NCI-H1436 (cell line): ENCODE data around the gene KIAA1671.

ENCODE experiments used
- DNase-seq: peaks from one replicate; lab custom pipeline; 2025; lab: John Stamatoyannopoulos, UW

Gene KIAA1671

GRCh38 chr22:24981656-24982055 is 29.1 kb downstream of the KIAA1671 start:
- DNase-seq: no peak

GRCh38 chr22:24982301-24983056 is 30.0 kb downstream of the KIAA1671 start:
- DNase-seq: no peak

DNA sequence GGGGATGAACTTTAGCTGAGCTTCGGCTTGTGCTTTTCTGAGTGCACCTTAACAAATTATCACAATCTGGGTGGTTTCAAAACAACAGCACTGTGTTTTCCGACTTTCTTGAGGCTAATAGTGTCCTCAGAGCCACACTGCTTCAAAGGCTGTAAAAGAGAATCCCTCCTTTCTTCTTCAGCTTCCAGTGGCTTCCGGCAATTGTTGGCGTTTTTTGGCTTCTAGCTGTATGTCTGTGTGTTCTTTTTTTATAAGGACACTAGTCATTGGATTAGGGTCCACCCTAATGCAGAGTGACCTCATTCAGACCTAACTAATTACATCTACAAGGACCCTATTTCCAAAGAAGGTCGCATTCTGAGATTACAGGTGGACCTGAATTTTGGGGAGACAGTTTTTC is 30.6 kb downstream of the KIAA1671 start:
- DNase-seq: no peak

DNA sequence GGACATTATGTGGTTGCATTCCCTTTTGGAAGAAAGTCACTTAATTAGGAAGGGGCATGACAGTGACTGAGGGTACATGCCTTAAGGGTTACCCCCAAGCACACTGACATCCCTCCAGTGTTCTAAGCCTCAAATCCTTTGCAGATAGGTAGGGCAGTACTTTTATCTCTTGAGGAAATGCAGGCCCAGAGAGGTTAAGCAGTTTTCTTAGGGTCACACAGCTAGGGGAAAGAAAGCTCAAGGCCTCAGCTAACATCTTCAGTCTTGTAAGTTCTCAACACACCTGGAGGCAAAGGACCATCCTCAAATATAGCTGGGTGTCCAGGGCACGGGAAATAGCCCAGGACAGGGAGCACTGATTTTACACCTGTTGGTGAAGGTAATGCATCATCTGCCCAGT is 31.6 kb downstream of the KIAA1671 start:
- no peak for DNase-seq

GRCh38 chr22:24985826-24986214 is 33.3 kb downstream of the KIAA1671 start:
- DNase-seq: no peak

- no peak for DNase-seq
Observed at GRCh38 chr22:24986816-24987215, 34.3 kb downstream of the KIAA1671 start.

- DNase-seq: no peak
Observed at GRCh38 chr22:24989135-24989534, 36.6 kb downstream of the KIAA1671 start.

DNA sequence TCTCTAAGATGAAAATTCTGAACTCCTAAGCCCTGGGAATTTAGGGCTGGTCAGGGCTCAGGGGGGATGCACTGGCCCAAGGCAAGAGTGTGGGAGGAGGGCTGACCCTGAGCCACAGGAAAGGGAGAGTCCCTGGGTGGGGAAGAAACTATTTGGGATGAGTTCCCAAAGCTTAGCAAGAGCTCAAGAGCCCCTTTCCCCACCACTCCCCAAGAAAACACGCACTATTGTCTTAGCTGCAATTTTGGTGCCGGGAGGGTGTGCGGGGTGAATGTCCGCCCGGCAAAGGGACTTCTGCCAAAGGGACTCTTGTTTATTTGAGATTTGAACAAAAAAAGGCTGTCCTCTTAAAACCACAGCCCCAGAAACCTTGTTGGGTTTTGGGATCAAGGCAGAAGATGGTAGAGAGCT is 37.0 kb downstream of the KIAA1671 start:
- no peak for DNase-seq

DNA sequence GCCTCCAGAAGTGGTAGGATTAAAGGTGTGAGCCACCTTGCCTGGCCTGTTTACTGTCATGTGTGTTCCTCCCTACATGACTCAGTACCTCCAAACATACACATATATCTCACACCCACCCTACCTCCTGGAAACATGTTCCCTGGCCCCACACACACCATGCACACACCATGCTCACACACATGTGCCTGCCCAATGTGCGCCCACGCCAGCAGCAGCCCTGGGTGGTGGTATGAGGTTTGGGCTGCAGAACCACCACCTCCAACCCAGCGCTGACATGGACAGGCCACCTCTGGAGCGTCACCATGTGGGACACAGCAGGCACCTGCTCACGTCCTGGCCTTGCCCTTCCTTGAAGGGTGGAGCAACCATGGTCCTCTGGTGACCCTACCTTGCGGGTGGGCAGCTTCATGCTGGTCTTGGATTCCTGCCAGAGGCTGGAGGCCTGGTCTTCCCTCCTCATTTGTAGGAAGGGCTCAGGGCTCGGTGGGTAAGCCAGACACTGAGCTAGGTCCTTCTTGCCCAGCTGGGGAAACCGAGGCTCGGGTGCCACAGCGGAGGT is 37.9 kb downstream of the KIAA1671 start:
- DNase-seq: no peak

DNA sequence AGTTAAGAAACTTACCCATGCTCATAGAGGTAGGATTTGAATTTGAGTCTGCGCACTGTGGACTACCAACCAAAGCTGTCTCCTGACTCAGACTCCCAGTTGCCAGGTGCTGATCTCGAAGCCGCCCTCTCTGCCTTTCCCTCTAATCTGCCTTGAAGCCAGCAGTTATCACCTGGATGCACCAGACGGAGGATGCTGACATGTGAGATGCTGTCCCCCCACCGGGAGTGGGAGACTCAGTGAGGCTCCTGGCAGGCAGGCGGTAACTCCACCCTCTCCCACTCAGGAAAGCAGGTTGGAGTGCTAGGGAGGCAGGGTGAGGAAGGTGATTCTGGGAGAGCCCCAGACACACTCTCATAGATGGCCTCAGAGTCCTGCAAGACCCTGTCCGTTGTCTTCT is 40.4 kb downstream of the KIAA1671 start:
- DNase-seq: no peak

GRCh38 chr22:24994070-24994763 is 41.7 kb downstream of the KIAA1671 start:
- DNase-seq: peak; percentile 19

DNA sequence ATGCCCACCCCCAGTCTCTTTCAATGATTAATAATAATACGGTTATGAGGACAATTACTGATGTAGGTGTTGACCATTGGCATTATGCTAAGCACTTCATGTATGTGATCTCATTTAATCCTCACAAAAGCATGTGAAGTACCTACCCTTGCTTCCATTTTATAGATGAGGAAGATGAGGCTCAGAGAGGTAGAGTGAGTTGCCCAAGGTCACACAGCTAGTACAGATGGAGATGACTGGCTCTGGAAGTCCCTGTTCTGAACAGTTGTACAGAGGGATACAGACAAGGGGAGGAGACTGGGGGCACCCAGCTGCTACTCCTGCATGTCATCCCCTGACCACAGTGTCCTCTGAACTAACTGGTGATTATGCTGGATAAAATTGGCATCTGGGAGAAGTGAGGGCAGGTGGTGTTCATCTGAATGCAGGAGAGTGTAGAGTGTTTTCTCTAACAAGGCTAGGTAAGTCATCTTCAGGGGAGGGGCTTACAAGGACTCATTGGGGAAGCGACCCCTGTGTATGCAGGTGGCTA is 43.2 kb downstream of the KIAA1671 start:
- DNase-seq: no peak

- peak; percentile 55 for DNase-seq
Observed at GRCh38 chr22:24996420-24996952, 44.0 kb downstream of the KIAA1671 start.

DNA sequence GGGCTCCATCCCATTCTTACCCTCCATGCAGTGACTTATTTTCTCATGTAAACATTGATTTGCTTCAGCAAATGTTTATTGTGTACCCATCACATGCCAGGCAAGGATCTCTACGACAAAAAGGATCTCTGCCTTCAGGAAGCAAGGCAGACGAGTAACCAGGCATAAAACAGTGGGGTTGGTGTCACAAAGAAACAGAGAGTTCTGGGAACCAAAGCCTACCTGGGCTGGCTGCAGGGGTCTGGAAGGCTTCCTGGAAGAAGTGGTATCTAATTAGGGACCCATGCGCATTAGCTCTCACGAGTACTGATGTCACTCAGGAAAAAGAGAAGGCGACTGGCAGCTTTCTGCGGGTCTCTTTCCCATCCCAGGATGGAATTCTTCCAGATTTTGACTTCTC is 44.5 kb downstream of the KIAA1671 start:
- DNase-seq: no peak

- no peak for DNase-seq
Observed at GRCh38 chr22:25000686-25001085, 48.2 kb downstream of the KIAA1671 start.

DNA sequence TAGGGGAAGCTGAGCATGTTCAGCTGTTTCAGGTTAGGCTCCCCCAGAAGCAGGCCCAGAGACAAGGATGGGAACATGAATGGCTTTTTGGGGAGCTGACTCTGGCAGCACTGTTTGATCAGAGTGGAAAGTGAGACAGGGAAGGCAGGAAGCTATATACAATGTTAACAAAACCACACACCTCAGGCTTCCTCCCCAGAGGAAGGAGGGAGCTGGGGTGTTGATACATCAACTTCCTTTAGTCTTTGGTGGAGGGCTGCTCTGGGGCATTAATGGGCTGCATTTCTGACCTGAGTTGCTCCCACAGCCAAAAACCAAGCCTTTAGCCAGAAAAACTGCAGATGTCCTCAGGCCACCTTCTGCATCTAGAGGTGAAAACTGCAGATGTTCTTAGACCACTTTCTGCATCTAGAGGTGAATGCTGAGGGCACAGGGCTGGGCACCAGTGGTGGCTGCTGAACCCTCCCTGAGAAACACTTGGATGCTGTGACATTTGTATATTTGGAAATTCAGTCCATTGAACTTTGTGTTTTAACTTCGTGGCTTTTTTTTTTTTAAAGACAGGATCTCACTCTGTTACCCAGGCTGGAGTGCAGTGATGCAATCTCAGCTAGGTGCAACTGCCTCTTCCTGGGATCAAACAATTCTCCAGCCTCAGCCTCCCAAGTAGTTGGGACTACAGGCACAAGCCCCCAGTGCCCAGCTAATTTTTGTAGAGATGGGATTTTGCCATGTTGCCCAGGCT is 49.9 kb downstream of the KIAA1671 start:
- no peak for DNase-seq

DNA sequence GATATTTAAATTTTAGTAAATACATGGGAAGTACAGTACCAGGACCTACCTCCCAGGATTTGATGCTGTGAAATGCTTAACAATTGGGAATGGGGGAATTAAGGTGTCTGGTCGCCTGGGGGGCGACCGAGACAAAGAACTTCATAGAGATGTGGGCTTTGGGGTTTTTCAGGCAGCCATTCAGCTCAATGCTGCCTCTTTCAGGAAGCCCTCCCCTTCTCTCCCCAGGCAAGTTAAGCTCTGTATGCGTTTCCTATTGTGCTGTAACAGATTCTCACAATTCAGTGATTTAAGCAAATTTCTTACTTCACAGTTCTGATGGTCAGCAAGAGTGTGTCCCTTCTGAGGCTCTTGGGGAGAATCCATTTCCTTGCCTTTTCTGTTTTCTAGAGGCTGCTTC is 53.8 kb downstream of the KIAA1671 start:
- no peak for DNase-seq

DNA sequence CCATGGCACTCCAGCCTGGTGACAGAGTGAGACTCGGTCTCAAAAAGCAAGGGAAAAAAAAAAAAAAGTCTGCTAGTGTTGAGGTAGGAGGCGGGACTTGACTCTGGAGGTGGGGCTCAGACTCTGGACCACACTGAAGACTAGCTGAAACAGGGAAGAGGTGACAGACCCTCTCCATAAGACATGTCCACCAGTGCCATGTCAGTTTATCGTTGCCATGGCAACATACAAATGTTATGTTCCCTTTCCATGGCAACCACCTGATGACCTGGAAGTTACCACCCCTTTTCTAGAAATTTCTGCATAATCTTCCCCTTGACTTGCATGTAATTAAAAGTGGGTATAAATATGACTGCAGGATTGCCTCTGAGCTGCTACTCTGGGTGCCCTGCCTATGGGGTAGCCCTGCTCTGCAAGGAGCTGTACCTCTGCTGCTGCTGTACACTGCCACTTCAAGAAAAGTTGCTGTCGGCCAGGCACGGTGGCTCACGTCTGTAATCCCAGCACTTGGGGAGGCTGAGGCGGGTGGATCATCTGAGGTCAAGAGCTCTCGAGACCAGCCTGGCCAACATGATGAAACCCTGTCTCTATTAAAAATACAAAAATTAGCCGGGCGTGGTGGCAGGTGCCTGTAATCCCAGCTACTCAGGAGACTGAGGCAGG is 55.1 kb downstream of the KIAA1671 start:
- DNase-seq: no peak

DNA sequence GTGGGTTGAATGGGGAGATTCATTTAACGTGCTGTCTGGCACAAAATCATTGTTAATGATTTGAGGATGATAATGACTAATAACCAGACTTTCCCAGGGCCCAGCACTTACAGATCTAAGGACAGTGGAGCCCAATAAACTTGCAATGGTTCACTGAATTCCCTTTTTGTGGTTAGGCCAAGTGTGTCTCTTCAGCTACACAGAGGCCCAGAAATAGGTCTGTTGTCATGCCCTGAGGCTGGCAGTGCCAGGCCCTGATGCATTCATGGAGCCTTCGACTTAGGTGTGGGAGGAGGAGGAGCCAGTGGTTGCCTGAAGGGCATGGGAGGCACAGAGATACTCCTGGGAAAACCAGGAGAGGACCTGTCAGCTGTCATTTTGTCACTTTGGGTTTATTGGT is 56.1 kb downstream of the KIAA1671 start:
- no peak for DNase-seq

DNA sequence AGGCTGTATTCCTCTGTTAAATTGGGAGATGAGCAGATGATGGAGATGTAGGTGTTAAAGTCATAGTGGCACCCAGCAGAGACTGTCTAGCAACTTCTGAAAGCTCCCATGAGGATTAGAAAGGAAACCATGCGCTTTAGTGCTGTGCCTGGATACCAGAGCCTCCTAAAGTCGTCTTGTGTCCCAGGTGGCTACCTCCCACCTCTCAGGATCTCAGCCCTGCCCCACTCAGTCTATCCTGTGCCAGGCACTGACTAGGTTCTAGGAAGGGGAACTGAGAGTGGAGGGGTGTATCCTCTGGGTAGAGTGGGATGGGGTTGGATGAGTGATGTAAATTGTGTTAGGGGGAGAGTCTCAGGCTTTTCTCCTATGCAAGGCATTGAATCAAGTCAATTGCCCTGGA is 60.2 kb downstream of the KIAA1671 start:
- DNase-seq: no peak

DNA sequence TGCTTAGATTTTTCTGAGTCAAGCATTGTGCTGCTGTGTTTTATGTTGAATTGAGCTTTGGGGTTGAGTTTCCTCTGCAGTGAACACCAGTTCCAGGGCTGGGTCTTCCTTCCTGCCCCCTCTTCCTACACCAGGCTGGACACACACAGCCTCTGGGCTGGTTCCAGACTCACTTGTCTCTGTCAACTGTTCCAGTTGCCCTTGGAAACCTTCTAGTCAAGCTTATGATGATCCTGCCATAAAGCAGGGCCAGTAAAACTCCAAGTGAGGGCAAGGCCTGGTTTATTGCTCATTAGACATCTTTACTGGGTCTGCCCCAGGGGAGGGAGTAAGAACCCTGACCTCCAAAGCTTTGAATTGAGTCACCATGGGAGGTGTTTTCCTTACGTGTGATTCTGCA is 61.1 kb downstream of the KIAA1671 start:
- DNase-seq: no peak
